ENCODE measurements around the gene TCFL5. TPM values are rescaled to one million over a fixed set of nuclear protein-coding genes. Genes with fewer than 3 reads are reported as not detected.

The TCFL5 gene
- total RNA-seq, 1 donor from 2014 or later, result 5.7 TPM

DNA sequence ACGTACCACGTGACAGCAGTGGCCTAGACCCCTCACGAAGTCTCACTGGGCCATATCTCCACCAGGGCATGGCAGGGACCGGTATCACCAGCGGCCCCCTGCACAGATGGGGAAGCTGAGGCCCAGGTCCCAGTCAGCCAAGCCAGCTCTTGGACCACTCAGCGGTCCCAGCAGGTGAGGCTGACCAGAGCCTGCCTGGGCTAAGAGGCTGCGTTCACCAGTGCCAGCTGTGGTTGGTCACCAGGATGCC lies 67.9 kb downstream of the TCFL5 start:
- no peak for DNase-seq (ENCODE audit: low read depth)
- TF ChIP-seq, protein P1, sequence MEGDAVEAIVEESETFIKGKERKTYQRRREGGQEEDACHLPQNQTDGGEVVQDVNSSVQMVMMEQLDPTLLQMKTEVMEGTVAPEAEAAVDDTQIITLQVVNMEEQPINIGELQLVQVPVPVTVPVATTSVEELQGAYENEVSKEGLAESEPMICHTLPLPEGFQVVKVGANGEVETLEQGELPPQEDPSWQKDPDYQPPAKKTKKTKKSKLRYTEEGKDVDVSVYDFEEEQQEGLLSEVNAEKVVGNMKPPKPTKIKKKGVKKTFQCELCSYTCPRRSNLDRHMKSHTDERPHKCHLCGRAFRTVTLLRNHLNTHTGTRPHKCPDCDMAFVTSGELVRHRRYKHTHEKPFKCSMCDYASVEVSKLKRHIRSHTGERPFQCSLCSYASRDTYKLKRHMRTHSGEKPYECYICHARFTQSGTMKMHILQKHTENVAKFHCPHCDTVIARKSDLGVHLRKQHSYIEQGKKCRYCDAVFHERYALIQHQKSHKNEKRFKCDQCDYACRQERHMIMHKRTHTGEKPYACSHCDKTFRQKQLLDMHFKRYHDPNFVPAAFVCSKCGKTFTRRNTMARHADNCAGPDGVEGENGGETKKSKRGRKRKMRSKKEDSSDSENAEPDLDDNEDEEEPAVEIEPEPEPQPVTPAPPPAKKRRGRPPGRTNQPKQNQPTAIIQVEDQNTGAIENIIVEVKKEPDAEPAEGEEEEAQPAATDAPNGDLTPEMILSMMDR (conservative IDR thresholded peaks at IDR 0.05; ENCODE audit: low read depth, low read length), result no peak
- peak overlapping the region; percentile 51 for H3K4me3 ChIP-seq (ENCODE audit: low read depth, low read length)

GRCh38 chr20:62792940-62793756 lies 68.5 kb downstream of the TCFL5 start:
- DNase-seq (ENCODE audit: low read depth), result no peak
- TF ChIP-seq, protein P1 (conservative IDR thresholded peaks at IDR 0.05; ENCODE audit: low read depth, low read length), result no peak
- no peak overlapping the region for H3K4me3 ChIP-seq (ENCODE audit: low read depth, low read length)

- DNase-seq (ENCODE audit: low read depth), result no peak
- H3K4me3 ChIP-seq (ENCODE audit: low read depth, low read length), result no peak overlapping the region
- TF ChIP-seq, protein P1 (conservative IDR thresholded peaks at IDR 0.05; ENCODE audit: low read depth, low read length), result no peak
These were observed 69.3 kb downstream of the TCFL5 start for GRCh38 chr20:62792182-62792939.

DNA sequence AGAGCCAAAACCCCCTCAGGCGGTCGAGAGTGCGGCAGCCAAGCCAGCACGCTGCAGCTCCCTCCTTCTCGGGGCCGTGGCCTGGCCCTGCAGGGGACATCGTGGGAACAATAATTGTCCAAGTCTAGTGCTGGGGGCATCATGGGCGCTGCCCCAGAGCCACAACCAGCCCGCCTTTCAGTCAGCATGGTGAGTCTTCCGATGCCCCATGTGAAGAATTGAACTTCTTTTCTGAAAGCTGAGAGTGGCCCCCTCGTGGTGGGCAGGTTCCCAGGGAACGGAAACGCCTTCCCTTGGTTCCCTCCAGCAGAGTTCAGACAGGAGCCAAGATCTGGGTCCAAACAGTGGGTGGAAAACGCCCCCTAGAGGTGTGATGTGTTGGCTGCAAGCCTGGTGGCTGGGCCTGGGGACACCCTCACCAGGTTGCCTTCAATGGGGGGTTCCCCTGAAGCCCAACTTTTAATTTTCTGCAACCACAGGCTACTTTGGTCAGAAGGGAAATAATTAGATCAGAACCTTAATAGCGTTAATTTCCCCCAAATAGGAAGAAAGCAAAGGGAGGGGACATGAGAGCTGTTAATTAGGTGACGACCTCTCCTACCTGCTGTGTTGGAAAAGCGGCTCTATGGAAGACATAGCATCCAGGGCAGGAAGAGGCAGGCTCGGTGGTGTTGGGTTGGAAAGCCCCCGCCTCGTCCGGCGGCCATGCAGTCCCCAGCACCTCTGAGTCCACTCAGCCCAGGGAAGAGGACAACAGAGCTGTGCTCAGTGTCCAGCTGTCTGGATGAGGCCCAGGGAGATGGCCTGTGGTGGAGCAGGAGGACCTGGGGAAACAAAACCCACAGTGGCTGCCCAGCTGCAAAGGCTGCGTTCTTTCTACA lies 70.1 kb downstream of the TCFL5 start:
- TF ChIP-seq, protein P1 (conservative IDR thresholded peaks at IDR 0.05; ENCODE audit: low read depth, low read length), result peak; percentile 99
- H3K4me3 ChIP-seq (ENCODE audit: low read depth, low read length), result no peak overlapping the region
- peak; percentile 31 for DNase-seq (ENCODE audit: low read depth)

Other genes starting within 250 kb of the TCFL5 start
- 48.3 and 57.3 TPM in 2 replicates for gene SLCO4A1, start 219.3 kb downstream of the TCFL5 start, total RNA-seq
- gene NTSR1, start 153.0 kb downstream of the TCFL5 start, total RNA-seq, result 0.29 TPM in 1 of 2 replicates, not detected in the other
- 14.6 and 23.4 TPM in 2 replicates for gene MRGBP, start 65.3 kb downstream of the TCFL5 start, total RNA-seq
- gene OGFR, start 57.0 kb downstream of the TCFL5 start, total RNA-seq, result 57.6 and 61.1 TPM in 2 replicates
- gene COL9A3, start 44.8 kb downstream of the TCFL5 start, total RNA-seq, result 2.8 and 4.6 TPM in 2 replicates
- gene DIDO1, start 64.7 kb upstream of the TCFL5 start, total RNA-seq, result 26.9 and 32.3 TPM in 2 replicates
- gene GID8, start 76.3 kb upstream of the TCFL5 start, total RNA-seq, result 23.2 and 23.6 TPM in 2 replicates
- 17.4 and 19.5 TPM in 2 replicates for gene SLC17A9, start 90.9 kb upstream of the TCFL5 start, total RNA-seq
- not detected in 2 replicates for gene BHLHE23, start 145.1 kb upstream of the TCFL5 start, total RNA-seq